ENCODE measurements around the gene TEX22.

TEX22 gene

GRCh38 chr14:105430565-105430964, 32.2 kb downstream of the TEX22 start:
- Histone ChIP-seq H3K27ac (peak overlapping the region in 1 of 2 donors; percentile 6), H3K9me3 (no peaks in the 10 kb centered on the region), H3K4me3 (no peak overlapping the region), H3K27me3 (no peaks in the 10 kb centered on the region), H3K36me3 (peaks cover 0 to 21% (median 10%) of the 10 kb centered on the region in 3 donors), H3K4me1 (peaks cover 0 to 13% (median 9%) of the 10 kb centered on the region in 4 donors)
- no peak for TF ChIP-seq CTCF (IDR thresholded peaks at IDR 0.05)
- DNase-seq, result no peak
- intact Hi-C loops (cut with DNase I; ENCODE audit: low total_unique reads), result no loop called here

- Histone ChIP-seq H3K36me3 (peaks cover 0 to 14% (median 10%) of the 10 kb centered on the region in 3 donors), H3K9me3 (no peaks in the 10 kb centered on the region), H3K27ac (peak overlapping the region in 1 of 2 donors; percentile 6), H3K27me3 (no peaks in the 10 kb centered on the region), H3K4me1 (peaks cover 0 to 15% (median 10%) of the 10 kb centered on the region in 4 donors), H3K4me3 (no peak overlapping the region)
- no peak for TF ChIP-seq CTCF (IDR thresholded peaks at IDR 0.05)
- intact Hi-C loops (cut with DNase I; ENCODE audit: low total_unique reads), result no loop called here
- DNase-seq, result no peak
Observed at GRCh38 chr14:105431256-105431655, 32.9 kb downstream of the TEX22 start.

GRCh38 chr14:105432657-105433056, 34.3 kb downstream of the TEX22 start:
- no peak overlapping the region for H3K27ac ChIP-seq
- no peak for TF ChIP-seq CTCF (IDR thresholded peaks at IDR 0.05)
- no peak for DNase-seq
- H3K4me3 ChIP-seq, result no peak overlapping the region
- H3K36me3 ChIP-seq, result peaks cover 0 to 5% (median 0%) of the 10 kb centered on the region in 3 donors
- peaks cover 0 to 21% (median 12%) of the 10 kb centered on the region in 4 donors for H3K4me1 ChIP-seq
- no peaks in the 10 kb centered on the region for H3K27me3 ChIP-seq
- H3K9me3 ChIP-seq, result no peaks in the 10 kb centered on the region
- intact Hi-C loops (cut with DNase I; ENCODE audit: low total_unique reads), result no loop called here

- no peak for TF ChIP-seq CTCF (IDR thresholded peaks at IDR 0.05)
- no peak for DNase-seq
- Histone ChIP-seq H3K36me3 (peaks cover 0 to 9% (median 0%) of the 10 kb centered on the region in 3 donors), H3K9me3 (no peaks in the 10 kb centered on the region), H3K4me3 (no peak overlapping the region), H3K27me3 (no peaks in the 10 kb centered on the region), H3K4me1 (peaks cover 0 to 22% (median 14%) of the 10 kb centered on the region in 4 donors), H3K27ac (no peak overlapping the region)
- intact Hi-C loops (cut with DNase I; ENCODE audit: low total_unique reads), result no loop called here
Observed at GRCh38 chr14:105433161-105433605, 34.8 kb downstream of the TEX22 start.

GRCh38 chr14:105436402-105436801, 38.1 kb downstream of the TEX22 start:
- Histone ChIP-seq H3K4me1 (peaks cover 0 to 17% (median 5%) of the 10 kb centered on the region in 4 donors), H3K9me3 (no peaks in the 10 kb centered on the region), H3K27ac (no peak overlapping the region), H3K27me3 (no peaks in the 10 kb centered on the region), H3K36me3 (peaks cover 0 to 27% (median 14%) of the 10 kb centered on the region in 3 donors), H3K4me3 (no peak overlapping the region)
- TF ChIP-seq CTCF (IDR thresholded peaks at IDR 0.05), result no peak
- no peak for DNase-seq
- intact Hi-C loops (cut with DNase I; ENCODE audit: low total_unique reads), result no loop called here
